AG09319 (cell line): ENCODE data around the gene DNAJC3.
"Not testable (repeated sequence)": the region's sequence is repeated elsewhere in the genome, so short reads cannot be mapped to it uniquely, and the experiment has no call there.

Experiments
- DNase-seq: peaks from one replicate; pipeline ENCODE4 v3.0.0-alpha.2; 2010; ENCODE audit warnings: low read depth; ENCODE audit errors: extremely low read depth
- CTCF ChIP-seq: IDR thresholded peaks from 2 replicates; pipeline ENCODE4 v1.5.1; 2011; ENCODE audit warnings: low read depth, mild to moderate bottlenecking, inconsistent platforms, low read length, moderate library complexity

Gene DNAJC3

GRCh38 chr13:95652244-95652764 lies 24.6 kb upstream of the DNAJC3 start:
- DNase-seq, result no peak
- no peak for TF ChIP-seq CTCF

GRCh38 chr13:95652821-95653220 lies 24.1 kb upstream of the DNAJC3 start:
- DNase-seq, result no peak
- no peak for TF ChIP-seq CTCF

GRCh38 chr13:95656386-95657015 lies 20.4 kb upstream of the DNAJC3 start:
- no peak for DNase-seq
- no peak for TF ChIP-seq CTCF

GRCh38 chr13:95659500-95659899 lies 17.4 kb upstream of the DNAJC3 start:
- DNase-seq, result no peak
- TF ChIP-seq CTCF, result no peak

GRCh38 chr13:95660981-95661581 lies 15.9 kb upstream of the DNAJC3 start:
- no peak for DNase-seq
- peak; percentile 61 for TF ChIP-seq CTCF

GRCh38 chr13:95667235-95667634 lies 9.7 kb upstream of the DNAJC3 start:
- DNase-seq, result not testable (repeated sequence)

- no peak for TF ChIP-seq CTCF
- no peak for DNase-seq
Measured at GRCh38 chr13:95671597-95671996, 5.3 kb upstream of the DNAJC3 start.
